GM19239 (cell line): ENCODE data around the gene MRPS27.
A peak's percentile ranks its signal among the peaks of the same experiment; 100 is the strongest.
"Not testable (repeated sequence)": the region's sequence is repeated elsewhere in the genome, so short reads cannot be mapped to it uniquely, and the experiment has no call there.

Experiments
- DNase-seq: peaks from one replicate; pipeline ENCODE4 v3.0.0; 2011; ENCODE audit warnings: low spot score; ENCODE audit not compliant: insufficient read length
- FAIRE-seq: peaks from 2 replicates; lab custom pipeline; 2011; peaks lifted over from hg19 to GRCh38; lab: Jason Lieb, UNC

Gene MRPS27

DNA sequence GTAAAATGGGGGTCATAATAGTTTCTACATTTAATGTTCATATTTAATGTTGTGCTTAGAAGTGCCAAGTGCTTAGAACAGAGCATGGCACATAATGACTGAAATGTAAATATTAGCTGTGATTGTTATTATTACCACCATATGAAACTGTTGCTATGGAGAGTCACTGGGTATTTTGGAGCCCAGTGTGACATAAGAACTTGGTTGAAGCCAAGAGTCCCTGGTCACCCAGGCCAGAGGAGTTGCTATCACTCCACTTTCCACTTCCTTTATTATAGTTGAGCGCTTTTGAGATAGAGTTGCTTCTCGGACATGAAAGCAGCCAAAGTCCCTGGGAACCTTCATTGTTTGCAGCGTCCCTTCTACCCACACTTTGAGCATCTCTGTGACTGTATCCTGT, 135.6 kb downstream of the MRPS27 start:
- DNase-seq (no peak), FAIRE-seq (no peak)

GRCh38 chr5:72183101-72183520, 136.9 kb downstream of the MRPS27 start:
- DNase-seq (no peak), FAIRE-seq (no peak)

- no peak for DNase-seq
- no peak for FAIRE-seq
Measured at GRCh38 chr5:72182686-72183085, 137.4 kb downstream of the MRPS27 start.

- FAIRE-seq (no peak), DNase-seq (no peak)
Measured at GRCh38 chr5:72180925-72181324, 139.1 kb downstream of the MRPS27 start.

DNA sequence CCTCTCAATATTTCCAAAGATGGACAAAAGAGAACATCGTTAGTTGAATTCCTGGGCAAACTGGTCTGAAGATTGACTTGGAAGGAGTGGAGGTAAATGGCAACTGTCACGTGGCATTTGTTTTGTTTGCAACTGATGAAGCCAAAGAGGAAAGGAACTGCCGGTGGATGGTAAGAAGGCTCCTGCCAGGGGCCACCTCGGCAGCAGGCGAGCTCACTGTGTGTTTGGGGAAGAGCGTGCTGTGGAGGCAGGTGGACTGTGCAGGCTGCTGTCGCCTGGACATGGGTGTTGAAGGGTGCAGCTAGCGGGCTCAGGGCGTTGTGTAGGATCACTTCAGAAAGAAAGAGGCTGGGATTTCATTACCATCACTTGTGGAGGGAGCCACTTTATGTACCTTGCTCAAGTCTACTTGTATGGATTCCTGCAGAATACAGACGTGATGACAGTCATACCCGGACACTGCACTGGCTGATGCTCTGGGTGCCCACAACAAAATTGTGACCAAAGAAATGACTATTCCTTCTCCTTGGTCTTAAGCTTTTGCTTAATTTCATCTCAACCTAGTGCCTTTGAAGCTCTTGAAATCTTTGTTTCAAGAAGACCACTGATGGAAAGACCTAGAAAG, 140.1 kb downstream of the MRPS27 start:
- DNase-seq (no peak), FAIRE-seq (no peak)

DNA sequence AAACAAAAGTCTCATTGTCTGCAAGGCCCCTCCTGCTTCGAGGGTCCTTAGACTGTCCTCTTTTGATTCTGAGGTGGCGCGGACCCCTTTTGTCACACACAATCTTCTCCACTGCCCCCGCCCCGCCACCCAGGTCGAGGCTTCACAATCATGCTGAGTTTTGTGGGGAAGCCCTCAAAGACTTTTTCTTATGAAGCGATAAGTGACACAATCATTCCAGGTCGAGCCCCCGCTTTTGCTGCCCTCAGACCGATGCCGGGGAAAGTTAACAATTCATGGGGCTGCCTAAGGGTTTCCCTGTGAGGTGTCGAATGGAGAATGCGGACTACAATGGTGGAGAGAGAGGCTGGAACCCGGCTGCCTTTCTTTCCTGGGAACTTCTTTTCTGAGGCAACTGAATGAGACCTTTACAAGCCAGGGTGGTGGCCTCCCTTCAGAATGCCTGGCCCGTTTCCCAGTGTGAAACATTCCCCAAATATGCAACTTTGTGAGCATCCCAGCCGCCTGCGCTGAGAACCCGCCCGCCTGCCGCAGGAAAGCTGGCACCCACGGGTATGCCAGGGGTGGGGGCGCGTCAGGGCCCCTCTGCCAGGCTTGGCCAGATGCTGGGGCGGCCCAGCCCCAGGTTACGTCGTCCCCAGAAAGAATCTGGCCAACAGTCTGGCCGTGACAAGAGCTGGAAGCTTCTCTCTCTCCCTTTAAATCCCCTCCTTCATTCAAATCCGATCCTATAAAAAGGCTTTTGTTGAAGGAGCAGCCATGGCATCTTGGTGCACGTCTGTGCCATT, 140.8 kb downstream of the MRPS27 start:
- no peak for FAIRE-seq
- no peak for DNase-seq

- FAIRE-seq (peak; percentile 96), DNase-seq (peak; percentile 25)
Measured at GRCh38 chr5:72177538-72177937, 142.5 kb downstream of the MRPS27 start.

GRCh38 chr5:72172786-72173185, 147.3 kb downstream of the MRPS27 start:
- DNase-seq: no peak
- no peak for FAIRE-seq

- DNase-seq (no peak), FAIRE-seq (no peak)
Measured at GRCh38 chr5:72171667-72172066, 148.4 kb downstream of the MRPS27 start.

GRCh38 chr5:72171181-72171580, 148.9 kb downstream of the MRPS27 start:
- DNase-seq: not testable (repeated sequence)

GRCh38 chr5:72170101-72170500, 149.9 kb downstream of the MRPS27 start:
- no peak for DNase-seq

More at GRCh38 chr5:72171181-72171580, 148.9 kb downstream of the MRPS27 start:
- FAIRE-seq: not testable (repeated sequence)

More at GRCh38 chr5:72170101-72170500, 149.9 kb downstream of the MRPS27 start:
- FAIRE-seq: no peak
